ENCODE measurements around the gene GALNT14. TPM values are rescaled to one million over a fixed set of nuclear protein-coding genes. Genes with fewer than 3 reads are reported as not detected.

The GALNT14 gene
- total RNA-seq, 1 donor from 2014 or later = 2.1 TPM

GRCh38 chr2:30923623-30924022, 214.6 kb downstream of the GALNT14 start:
- no peaks in the 10 kb centered on the region for H3K4me1 Mint-ChIP-seq (ENCODE audit: low read depth, unreplicated experiment)
- peaks cover 26% of the 10 kb centered on the region for H3K27me3 Mint-ChIP-seq (ENCODE audit: low read depth, unreplicated experiment)
- Histone ChIP-seq H4K20me1 (ENCODE audit: insufficient read depth, low read length) (no peaks in the 10 kb centered on the region), H3K9ac (ENCODE audit: low read length) (no peak overlapping the region), H3K27me3 (ENCODE audit: insufficient read depth, low read length) (no peaks in the 10 kb centered on the region), H3K27ac (ENCODE audit: low read depth, low read length) (no peak overlapping the region), H3K4me1 (ENCODE audit: insufficient read depth, low read length) (no peaks in the 10 kb centered on the region), H3K9me3 (ENCODE audit: insufficient read depth, low read depth, low read length) (no peaks in the 10 kb centered on the region), H3K4me2 (ENCODE audit: low read length) (no peak overlapping the region), H3K36me3 (ENCODE audit: insufficient read depth, low read length) (no peaks in the 10 kb centered on the region), H3K4me3 (ENCODE audit: insufficient read depth, low read depth, low read length) (no peak overlapping the region), H2AFZ (ENCODE audit: low read depth, low read length) (no peak overlapping the region), H3K79me2 (ENCODE audit: insufficient read depth, low read length) (no peaks in the 10 kb centered on the region)
- no peak overlapping the region for H3K27ac Mint-ChIP-seq (ENCODE audit: unreplicated experiment)
- H3K9me3 Mint-ChIP-seq (ENCODE audit: unreplicated experiment) = peaks cover 2% of the 10 kb centered on the region
- no peak for DNase-seq (ENCODE audit: low read depth)
- no peak for FAIRE-seq
- H3K4me3 Mint-ChIP-seq (ENCODE audit: unreplicated experiment) = no peak overlapping the region
- H3K36me3 Mint-ChIP-seq (ENCODE audit: low read depth, unreplicated experiment) = no peaks in the 10 kb centered on the region
- TF ChIP-seq CTCF (IDR thresholded peaks at IDR 0.05; ENCODE audit: insufficient read depth, low read depth, low read length) (no peak), EZH2 (IDR thresholded peaks at IDR 0.05; ENCODE audit: insufficient read depth, low read length) (no peak)

- no peak overlapping the region for H3K4me2 ChIP-seq (ENCODE audit: low read length)
- Mint-ChIP-seq H3K27ac (ENCODE audit: unreplicated experiment) (no peak overlapping the region), H3K4me3 (ENCODE audit: unreplicated experiment) (no peak overlapping the region), H3K36me3 (ENCODE audit: low read depth, unreplicated experiment) (no peaks in the 10 kb centered on the region), H3K9me3 (ENCODE audit: unreplicated experiment) (peaks cover 2% of the 10 kb centered on the region), H3K4me1 (ENCODE audit: low read depth, unreplicated experiment) (no peaks in the 10 kb centered on the region), H3K27me3 (ENCODE audit: low read depth, unreplicated experiment) (peaks cover 28% of the 10 kb centered on the region)
- no peak overlapping the region for H3K9ac ChIP-seq (ENCODE audit: low read length)
- H3K4me3 ChIP-seq (ENCODE audit: insufficient read depth, low read depth, low read length) = no peak overlapping the region
- no peaks in the 10 kb centered on the region for H3K27me3 ChIP-seq (ENCODE audit: insufficient read depth, low read length)
- H3K4me1 ChIP-seq (ENCODE audit: insufficient read depth, low read length) = no peaks in the 10 kb centered on the region
- no peak for FAIRE-seq
- no peaks in the 10 kb centered on the region for H3K36me3 ChIP-seq (ENCODE audit: insufficient read depth, low read length)
- no peaks in the 10 kb centered on the region for H4K20me1 ChIP-seq (ENCODE audit: insufficient read depth, low read length)
- no peaks in the 10 kb centered on the region for H3K9me3 ChIP-seq (ENCODE audit: insufficient read depth, low read depth, low read length)
- H3K27ac ChIP-seq (ENCODE audit: low read depth, low read length) = no peak overlapping the region
- no peak overlapping the region for H2AFZ ChIP-seq (ENCODE audit: low read depth, low read length)
- DNase-seq (ENCODE audit: low read depth) = no peak
- no peaks in the 10 kb centered on the region for H3K79me2 ChIP-seq (ENCODE audit: insufficient read depth, low read length)
- TF ChIP-seq EZH2 (IDR thresholded peaks at IDR 0.05; ENCODE audit: insufficient read depth, low read length) = no peak
- TF ChIP-seq CTCF (IDR thresholded peaks at IDR 0.05; ENCODE audit: insufficient read depth, low read depth, low read length) = no peak
These were observed 217.7 kb downstream of the GALNT14 start for GRCh38 chr2:30920511-30920910.

- H3K27ac Mint-ChIP-seq (ENCODE audit: unreplicated experiment) = no peak overlapping the region
- H3K4me3 ChIP-seq (ENCODE audit: insufficient read depth, low read depth, low read length) = no peak overlapping the region
- H4K20me1 ChIP-seq (ENCODE audit: insufficient read depth, low read length) = no peaks in the 10 kb centered on the region
- peaks cover 3% of the 10 kb centered on the region for H3K36me3 Mint-ChIP-seq (ENCODE audit: low read depth, unreplicated experiment)
- H3K9me3 ChIP-seq (ENCODE audit: insufficient read depth, low read depth, low read length) = no peaks in the 10 kb centered on the region
- H3K36me3 ChIP-seq (ENCODE audit: insufficient read depth, low read length) = no peaks in the 10 kb centered on the region
- no peaks in the 10 kb centered on the region for H3K4me1 ChIP-seq (ENCODE audit: insufficient read depth, low read length)
- TF ChIP-seq CTCF (IDR thresholded peaks at IDR 0.05; ENCODE audit: insufficient read depth, low read depth, low read length) = no peak
- TF ChIP-seq EZH2 (IDR thresholded peaks at IDR 0.05; ENCODE audit: insufficient read depth, low read length) = no peak
- H2AFZ ChIP-seq (ENCODE audit: low read depth, low read length) = no peak overlapping the region
- H3K79me2 ChIP-seq (ENCODE audit: insufficient read depth, low read length) = no peaks in the 10 kb centered on the region
- no peaks in the 10 kb centered on the region for H3K4me1 Mint-ChIP-seq (ENCODE audit: low read depth, unreplicated experiment)
- H3K27ac ChIP-seq (ENCODE audit: low read depth, low read length) = no peak overlapping the region
- no peak overlapping the region for H3K4me3 Mint-ChIP-seq (ENCODE audit: unreplicated experiment)
- H3K27me3 Mint-ChIP-seq (ENCODE audit: low read depth, unreplicated experiment) = peaks cover 14% of the 10 kb centered on the region
- no peak overlapping the region for H3K4me2 ChIP-seq (ENCODE audit: low read length)
- DNase-seq (ENCODE audit: low read depth) (no peak), FAIRE-seq (no peak)
- H3K9ac ChIP-seq (ENCODE audit: low read length) = no peak overlapping the region
- no peaks in the 10 kb centered on the region for H3K27me3 ChIP-seq (ENCODE audit: insufficient read depth, low read length)
- peaks cover 11% of the 10 kb centered on the region for H3K9me3 Mint-ChIP-seq (ENCODE audit: unreplicated experiment)
These were observed 222.8 kb downstream of the GALNT14 start for GRCh38 chr2:30915486-30915885.
